Endothelial cell of hepatic sinusoid (primary cell): ENCODE measurements around the gene SRXN1.

Experiments used
- in situ Hi-C: cut with HindIII; loops from 2 replicates; pipeline ENCODE4 v1.10.0; 2017; ENCODE audit warnings: low sequenced_read_pairs

Gene SRXN1

DNA sequence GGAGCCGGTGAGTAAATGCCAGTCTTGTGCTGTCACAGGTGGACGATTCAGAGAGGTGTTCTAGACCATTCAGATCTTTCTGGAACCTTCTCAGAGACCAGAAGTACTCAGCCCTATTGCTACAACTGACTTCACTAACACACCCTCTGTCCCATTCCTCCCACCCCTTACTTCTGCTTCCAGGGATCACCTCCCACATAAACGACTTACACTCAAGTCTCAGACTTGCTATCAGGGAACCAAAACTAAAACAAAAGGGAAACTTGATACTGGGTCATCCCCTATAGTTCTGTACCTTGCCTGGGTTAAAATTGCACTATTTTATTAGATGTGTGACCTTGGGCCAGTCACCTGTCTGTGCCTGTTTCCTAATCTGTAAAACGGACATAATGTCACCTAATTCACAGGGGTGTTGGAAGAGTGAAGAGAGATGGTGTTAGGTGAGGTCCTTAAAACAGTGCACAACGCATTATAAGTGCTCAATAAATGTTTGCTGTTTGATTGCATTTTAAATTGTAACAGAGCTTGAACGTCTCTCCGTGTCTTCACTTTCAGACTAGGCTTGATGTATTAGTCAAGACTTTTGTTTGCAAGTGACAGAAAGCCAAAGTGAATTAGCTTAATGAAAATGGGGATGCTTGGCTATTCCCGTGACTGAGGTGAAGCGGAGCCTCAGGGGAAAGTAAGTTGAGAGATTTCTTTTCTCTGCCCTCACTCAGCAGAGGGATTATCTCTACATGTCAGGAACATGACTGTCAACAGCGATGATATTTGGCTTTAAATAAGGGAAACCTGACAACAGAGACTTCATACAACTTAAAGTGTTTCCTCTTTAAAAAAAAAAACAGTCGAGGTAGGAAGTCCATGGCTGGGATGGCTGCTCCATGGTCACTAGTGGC, 3.0 kb upstream of the SRXN1 start:
- in situ Hi-C loops = no loop called here

DNA sequence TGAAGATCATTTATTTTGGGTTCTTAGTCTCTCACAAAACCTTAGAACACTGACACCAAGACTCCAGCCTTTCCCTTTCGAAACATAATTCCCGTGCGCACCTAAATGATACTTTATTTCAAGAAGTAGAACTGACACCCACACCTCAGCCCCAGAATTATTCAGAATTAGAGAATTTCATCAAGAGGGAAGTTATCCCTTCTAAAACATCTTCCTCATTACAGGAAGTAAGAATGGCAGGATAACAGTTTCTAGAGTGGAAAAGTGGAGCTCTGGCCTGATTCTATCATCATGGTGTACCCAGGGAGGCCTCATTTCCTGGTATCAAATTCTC, 1.4 kb upstream of the SRXN1 start:
- in situ Hi-C loops = no loop called here

DNA sequence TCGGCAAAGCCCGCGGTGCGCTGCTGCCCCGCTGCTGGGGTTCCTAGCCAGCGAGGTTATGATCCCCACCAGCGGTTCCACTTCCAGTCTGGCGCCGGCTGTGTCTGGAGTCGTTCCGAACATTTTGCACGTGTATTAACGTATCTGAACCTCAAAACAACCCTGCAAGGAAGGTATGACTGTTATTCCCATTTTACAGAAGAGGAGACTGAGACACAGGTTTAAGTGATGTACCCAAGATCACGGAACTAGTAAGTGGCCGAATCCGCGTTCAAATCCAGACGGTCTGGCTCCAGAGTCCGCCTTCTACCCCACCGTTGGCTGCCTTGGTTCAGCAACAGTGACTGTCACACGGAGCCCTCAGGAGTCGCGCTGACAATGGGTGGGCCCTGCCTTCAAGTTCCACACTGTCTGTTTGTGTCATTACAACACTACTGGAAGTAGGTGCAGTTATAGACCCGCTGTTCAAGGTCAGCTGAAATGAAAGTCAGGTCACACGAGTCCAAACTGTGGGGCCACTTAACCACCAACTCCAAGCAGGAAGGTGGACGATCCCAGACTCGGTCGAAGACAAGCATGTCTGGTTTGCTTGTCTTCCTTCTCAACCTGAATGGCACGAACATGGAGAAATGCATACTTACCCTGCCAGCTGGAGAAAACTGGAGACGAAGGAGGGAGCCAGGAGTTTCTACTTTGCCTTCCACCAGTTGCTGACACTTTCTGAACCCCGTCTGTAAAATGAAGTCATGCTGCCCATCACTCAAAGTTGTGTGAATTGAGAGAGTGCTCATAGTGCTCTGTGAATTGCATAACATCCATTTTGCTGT, 803 bp upstream of the SRXN1 start:
- in situ Hi-C loops = no loop called here

GRCh38 chr20:652615-653109, 338 bp downstream of the SRXN1 start:
- in situ Hi-C loops = no loop called here

DNA sequence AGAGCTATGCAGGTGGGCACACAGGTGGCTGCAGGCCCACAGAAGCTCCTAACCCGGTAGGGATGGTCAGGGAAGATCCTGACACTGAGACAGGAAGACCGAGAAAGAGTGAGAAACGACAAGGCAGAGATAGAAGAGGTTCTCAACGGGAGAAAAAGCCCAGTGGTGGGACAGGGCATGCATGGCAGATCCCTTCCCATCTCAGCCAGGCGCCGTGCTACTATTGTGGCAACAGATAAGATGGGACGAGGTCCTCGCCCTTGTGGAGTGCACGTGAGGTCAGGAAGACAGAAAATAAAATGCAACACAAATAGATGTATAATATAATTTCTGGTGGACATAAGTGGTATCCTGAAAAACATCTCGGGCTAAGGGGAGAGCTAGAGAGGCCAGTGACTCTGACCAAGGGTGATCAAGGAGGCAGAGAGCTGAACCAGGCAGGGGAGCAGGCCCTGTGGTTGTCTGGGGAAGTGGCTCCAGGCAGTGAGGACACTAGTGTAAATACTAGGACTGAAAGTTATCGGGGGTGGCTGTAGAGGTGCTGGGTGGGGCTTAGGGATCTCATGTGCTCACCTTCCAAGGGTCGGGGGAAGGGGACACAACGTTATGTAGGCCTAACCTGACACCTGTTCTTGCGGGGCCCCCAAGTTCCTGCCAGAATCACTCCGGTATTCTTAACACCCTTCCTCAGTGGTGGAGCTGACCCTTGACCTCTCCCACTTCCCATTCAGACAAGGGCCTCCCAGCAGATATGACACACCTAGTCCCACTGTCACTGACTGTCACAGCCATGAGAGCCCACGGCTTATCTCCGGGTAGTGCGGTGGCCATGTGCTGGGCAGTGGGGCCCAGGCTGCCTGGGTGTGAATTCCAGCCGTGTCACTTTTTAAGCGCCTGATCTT, 1.0 kb downstream of the SRXN1 start:
- in situ Hi-C loops = no loop called here

- in situ Hi-C loops = no loop called here
Measured at GRCh38 chr20:650954-651353, 2.0 kb downstream of the SRXN1 start.

- in situ Hi-C loops = no loop called here
Measured at GRCh38 chr20:650281-650680, 2.7 kb downstream of the SRXN1 start.

GRCh38 chr20:647479-648019, 5.5 kb downstream of the SRXN1 start:
- in situ Hi-C loops = loop anchor here (5.0 to 10.0 kb wide), 4 partner anchors 45 to 383 kb away; partner anchors contain the start of gene CSNK2A1

- in situ Hi-C loops = loop anchor here (5.0 to 10.0 kb wide), 4 partner anchors 45 to 382 kb away; partner anchors contain the start of gene CSNK2A1
Measured at GRCh38 chr20:646868-647233, 6.1 kb downstream of the SRXN1 start.

GRCh38 chr20:646107-646867, 6.7 kb downstream of the SRXN1 start:
- in situ Hi-C loops = loop anchor here (5.0 to 10.0 kb wide), 4 partner anchors 44 to 381 kb away; partner anchors contain the start of gene CSNK2A1

DNA sequence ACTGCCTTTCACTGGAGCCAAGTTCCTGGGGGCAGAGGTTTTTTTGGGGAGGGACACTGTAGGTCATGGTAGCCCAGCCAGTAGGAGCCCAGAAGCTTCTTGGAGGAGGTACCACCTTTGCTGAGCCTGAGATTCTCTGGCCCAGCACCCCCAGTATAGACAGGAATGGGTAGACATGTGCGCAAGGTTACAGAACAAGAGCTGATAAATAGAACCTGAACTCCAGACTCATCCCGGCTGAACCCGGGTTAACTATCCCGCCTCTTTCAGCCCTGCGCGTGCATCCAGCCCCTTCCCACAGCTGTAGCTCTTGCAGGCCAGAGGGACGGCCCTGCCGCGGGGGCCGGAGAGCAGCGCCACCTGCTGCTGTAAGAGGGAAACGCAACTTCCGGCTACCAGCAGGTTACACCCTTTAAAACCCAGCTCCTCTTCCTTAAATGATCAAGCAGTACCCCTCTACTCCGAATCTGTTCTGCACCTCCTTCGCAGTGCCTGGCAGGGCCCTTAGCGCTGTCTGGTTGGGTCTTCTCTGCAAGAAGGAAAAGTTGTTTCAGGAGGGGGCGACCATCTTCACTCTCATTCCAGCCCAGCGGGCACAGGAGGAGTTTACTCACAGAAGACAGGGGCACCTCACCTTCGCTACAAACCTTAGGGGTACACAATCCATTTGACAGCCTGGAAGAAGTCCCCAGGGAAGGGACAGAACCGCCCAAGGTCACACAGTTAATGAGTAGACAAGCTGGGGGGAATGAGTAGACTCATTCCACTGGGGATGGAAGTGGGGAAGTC, 7.5 kb downstream of the SRXN1 start:
- in situ Hi-C loops = loop anchor here (5.0 to 10.0 kb wide), 4 partner anchors 43 to 381 kb away; partner anchors contain the start of gene CSNK2A1

- in situ Hi-C loops = loop anchor here (5.0 to 10.0 kb wide), 4 partner anchors 43 to 380 kb away; partner anchors contain the start of gene CSNK2A1
Measured at GRCh38 chr20:644692-645317, 8.2 kb downstream of the SRXN1 start.

GRCh38 chr20:642398-643174, 10.4 kb downstream of the SRXN1 start:
- in situ Hi-C loops = loop anchor here (10.0 kb wide), 1 partner anchor 378 kb away; no protein-coding TSS in a partner anchor

DNA sequence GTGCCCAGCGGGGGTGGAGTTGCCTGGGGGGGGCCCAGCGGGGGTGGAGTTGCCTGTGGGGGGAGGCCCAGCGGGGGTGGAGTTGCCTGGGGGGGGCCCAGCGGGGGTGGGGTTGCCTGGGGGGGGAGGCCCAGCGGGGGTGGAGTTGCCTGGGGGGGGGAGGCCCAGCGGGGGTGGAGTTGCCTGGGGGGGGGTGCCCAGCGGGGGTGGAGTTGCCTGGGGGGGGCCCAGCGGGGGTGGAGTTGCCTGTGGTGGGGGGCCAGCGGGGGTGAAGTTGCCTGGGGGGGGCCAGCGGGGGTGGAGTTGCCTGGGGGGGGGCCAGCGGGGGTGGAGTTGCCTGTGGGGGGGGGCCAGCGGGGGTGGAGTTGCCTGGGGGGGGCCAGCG, 11.0 kb downstream of the SRXN1 start:
- in situ Hi-C loops = loop anchor here (10.0 kb wide), 1 partner anchor 377 kb away; no protein-coding TSS in a partner anchor

DNA sequence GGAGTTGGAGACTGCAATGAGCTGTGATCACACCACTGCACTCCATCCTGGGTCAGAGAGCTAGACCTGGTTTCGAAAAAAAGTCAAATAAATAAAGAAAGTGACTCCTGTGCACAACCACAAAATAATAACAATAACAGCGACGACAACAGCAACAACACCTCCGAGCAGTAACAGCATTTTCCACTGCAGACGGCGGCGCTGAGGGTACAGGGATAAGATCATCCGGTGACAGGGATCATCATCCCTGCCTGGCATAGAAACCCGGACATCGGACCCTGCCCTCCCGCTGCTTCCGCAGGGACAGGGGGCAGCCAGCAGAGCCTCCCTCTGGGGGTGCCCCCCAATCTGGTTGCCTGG, 11.5 kb downstream of the SRXN1 start:
- in situ Hi-C loops = loop anchor here (10.0 kb wide), 1 partner anchor 377 kb away; no protein-coding TSS in a partner anchor

- in situ Hi-C loops = loop anchor here (10.0 kb wide), 1 partner anchor 376 kb away; no protein-coding TSS in a partner anchor
Measured at GRCh38 chr20:640674-641515, 12.1 kb downstream of the SRXN1 start.
